WTC11 (cell line): ENCODE data around the gene CDK2AP2. TPM values are rescaled to one million over a fixed set of nuclear protein-coding genes. Genes with fewer than 3 reads are reported as not detected.

Experiments used
- NFYB ChIP-seq: sonication (generic); formaldehyde crosslinking; conservative IDR thresholded peaks from 2 replicates; pipeline ENCODE4 v1.8.0; 2022; ENCODE audit warnings: low read depth, missing genetic modification reagents
- SP1 ChIP-seq: sonication (generic); formaldehyde crosslinking; conservative IDR thresholded peaks from 2 replicates; pipeline ENCODE4 v1.8.1; 2022; ENCODE audit warnings: missing genetic modification reagents
- STAT6 ChIP-seq: sonication (generic); formaldehyde crosslinking; conservative IDR thresholded peaks from 2 replicates; pipeline ENCODE4 v1.8.1; 2023; ENCODE audit warnings: mild to moderate bottlenecking, low read depth, missing genetic modification reagents, moderate library complexity
- TEAD1 ChIP-seq: sonication (generic); formaldehyde crosslinking; IDR thresholded peaks from 2 replicates; pipeline ENCODE4 v1.8.0; 2022; ENCODE audit warnings: mild to moderate bottlenecking, missing genetic modification reagents
- USF2 ChIP-seq: sonication (generic); formaldehyde crosslinking; IDR thresholded peaks from 2 replicates; pipeline ENCODE4 v1.8.1; 2023; ENCODE audit warnings: mild to moderate bottlenecking, missing genetic modification reagents, moderate library complexity
- ZBTB43 ChIP-seq: sonication (generic); formaldehyde crosslinking; IDR thresholded peaks from 2 replicates; pipeline ENCODE4 v1.8.1; 2023; ENCODE audit warnings: mild to moderate bottlenecking, missing genetic modification reagents
- ZNF219 ChIP-seq: sonication (generic); formaldehyde crosslinking; IDR thresholded peaks from 2 replicates; pipeline ENCODE4 v1.8.0; 2023; ENCODE audit warnings: missing genetic modification reagents, mild to moderate bottlenecking, borderline replicate concordance
- ZNF232 ChIP-seq: sonication (generic); formaldehyde crosslinking; IDR thresholded peaks from 2 replicates; pipeline ENCODE4 v1.8.0; 2022; ENCODE audit warnings: mild to moderate bottlenecking, missing genetic modification reagents
- ZNF425 ChIP-seq: fragments of 250-450 bp; sonication (Bioruptor Pico); conservative IDR thresholded peaks from 2 replicates; pipeline ENCODE4 v1.9.0; 2021; ENCODE audit warnings: mild to moderate bottlenecking
- total RNA-seq: library from RNA; stranded (reverse); gene quantifications from 3 replicates; pipeline ENCODE4 v1.2.3, GENCODE V29; 2021
- TF ChIP-seq, protein P1 (sequence below): fragments of 250-450 bp; sonication (Bioruptor Pico); IDR thresholded peaks from 2 replicates; pipeline ENCODE4 v2.1.2; 2022; ENCODE audit warnings: mild to moderate bottlenecking, moderate library complexity
- TF ChIP-seq, protein P2 (sequence below): sonication (generic); formaldehyde crosslinking; IDR thresholded peaks from 2 replicates; pipeline ENCODE4 v1.8.1; 2022; ENCODE audit warnings: low read depth, mild to moderate bottlenecking, moderate library complexity, missing genetic modification reagents, borderline replicate concordance
- TF ChIP-seq, protein P3 (sequence below): fragments of 250-450 bp; sonication (Bioruptor Pico); IDR thresholded peaks from 2 replicates; pipeline ENCODE4 v1.9.0; 2021; ENCODE audit warnings: mild to moderate bottlenecking

Gene CDK2AP2
- total RNA-seq, 1 experiment from 2014 or later = 53.1 TPM

- TF ChIP-seq USF2 (CRISPR knock-in tag) (0 out of 2 replicates have a peak, but pooled peaks have one; percentile 17), ZNF232 (CRISPR knock-in tag) (no peak), ZBTB43 (no peak), ZNF425 (CRISPR knock-in tag) (no peak), NFYB (no peak), SP1 (CRISPR knock-in tag) (0 out of 2 replicates have a peak, but pooled peaks have one; percentile 31), ZNF219 (CRISPR knock-in tag) (no peak), STAT6 (CRISPR knock-in tag) (no peak), TEAD1 (CRISPR knock-in tag) (no peak)
- TF ChIP-seq, protein P1, sequence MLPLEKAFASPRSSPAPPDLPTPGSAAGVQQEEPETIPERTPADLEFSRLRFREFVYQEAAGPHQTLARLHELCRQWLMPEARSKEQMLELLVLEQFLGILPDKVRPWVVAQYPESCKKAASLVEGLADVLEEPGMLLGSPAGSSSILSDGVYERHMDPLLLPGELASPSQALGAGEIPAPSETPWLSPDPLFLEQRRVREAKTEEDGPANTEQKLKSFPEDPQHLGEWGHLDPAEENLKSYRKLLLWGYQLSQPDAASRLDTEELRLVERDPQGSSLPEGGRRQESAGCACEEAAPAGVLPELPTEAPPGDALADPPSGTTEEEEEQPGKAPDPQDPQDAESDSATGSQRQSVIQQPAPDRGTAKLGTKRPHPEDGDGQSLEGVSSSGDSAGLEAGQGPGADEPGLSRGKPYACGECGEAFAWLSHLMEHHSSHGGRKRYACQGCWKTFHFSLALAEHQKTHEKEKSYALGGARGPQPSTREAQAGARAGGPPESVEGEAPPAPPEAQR (CRISPR knock-in tag) = no peak
- TF ChIP-seq, protein P2, sequence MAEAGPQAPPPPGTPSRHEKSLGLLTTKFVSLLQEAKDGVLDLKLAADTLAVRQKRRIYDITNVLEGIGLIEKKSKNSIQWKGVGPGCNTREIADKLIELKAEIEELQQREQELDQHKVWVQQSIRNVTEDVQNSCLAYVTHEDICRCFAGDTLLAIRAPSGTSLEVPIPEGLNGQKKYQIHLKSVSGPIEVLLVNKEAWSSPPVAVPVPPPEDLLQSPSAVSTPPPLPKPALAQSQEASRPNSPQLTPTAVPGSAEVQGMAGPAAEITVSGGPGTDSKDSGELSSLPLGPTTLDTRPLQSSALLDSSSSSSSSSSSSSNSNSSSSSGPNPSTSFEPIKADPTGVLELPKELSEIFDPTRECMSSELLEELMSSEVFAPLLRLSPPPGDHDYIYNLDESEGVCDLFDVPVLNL (CRISPR knock-in tag) = 0 out of 2 replicates have a peak, but pooled peaks have one; percentile 40
- TF ChIP-seq, protein P3, sequence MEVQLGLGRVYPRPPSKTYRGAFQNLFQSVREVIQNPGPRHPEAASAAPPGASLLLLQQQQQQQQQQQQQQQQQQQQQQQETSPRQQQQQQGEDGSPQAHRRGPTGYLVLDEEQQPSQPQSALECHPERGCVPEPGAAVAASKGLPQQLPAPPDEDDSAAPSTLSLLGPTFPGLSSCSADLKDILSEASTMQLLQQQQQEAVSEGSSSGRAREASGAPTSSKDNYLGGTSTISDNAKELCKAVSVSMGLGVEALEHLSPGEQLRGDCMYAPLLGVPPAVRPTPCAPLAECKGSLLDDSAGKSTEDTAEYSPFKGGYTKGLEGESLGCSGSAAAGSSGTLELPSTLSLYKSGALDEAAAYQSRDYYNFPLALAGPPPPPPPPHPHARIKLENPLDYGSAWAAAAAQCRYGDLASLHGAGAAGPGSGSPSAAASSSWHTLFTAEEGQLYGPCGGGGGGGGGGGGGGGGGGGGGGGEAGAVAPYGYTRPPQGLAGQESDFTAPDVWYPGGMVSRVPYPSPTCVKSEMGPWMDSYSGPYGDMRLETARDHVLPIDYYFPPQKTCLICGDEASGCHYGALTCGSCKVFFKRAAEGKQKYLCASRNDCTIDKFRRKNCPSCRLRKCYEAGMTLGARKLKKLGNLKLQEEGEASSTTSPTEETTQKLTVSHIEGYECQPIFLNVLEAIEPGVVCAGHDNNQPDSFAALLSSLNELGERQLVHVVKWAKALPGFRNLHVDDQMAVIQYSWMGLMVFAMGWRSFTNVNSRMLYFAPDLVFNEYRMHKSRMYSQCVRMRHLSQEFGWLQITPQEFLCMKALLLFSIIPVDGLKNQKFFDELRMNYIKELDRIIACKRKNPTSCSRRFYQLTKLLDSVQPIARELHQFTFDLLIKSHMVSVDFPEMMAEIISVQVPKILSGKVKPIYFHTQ = no peak
Observed at GRCh38 chr11:67504950-67505581, 2.9 kb downstream of the CDK2AP2 start, which contains the start of gene PITPNM1 (continued).
